ENCODE results near the gene MAGI1.

MAGI1 gene

DNA sequence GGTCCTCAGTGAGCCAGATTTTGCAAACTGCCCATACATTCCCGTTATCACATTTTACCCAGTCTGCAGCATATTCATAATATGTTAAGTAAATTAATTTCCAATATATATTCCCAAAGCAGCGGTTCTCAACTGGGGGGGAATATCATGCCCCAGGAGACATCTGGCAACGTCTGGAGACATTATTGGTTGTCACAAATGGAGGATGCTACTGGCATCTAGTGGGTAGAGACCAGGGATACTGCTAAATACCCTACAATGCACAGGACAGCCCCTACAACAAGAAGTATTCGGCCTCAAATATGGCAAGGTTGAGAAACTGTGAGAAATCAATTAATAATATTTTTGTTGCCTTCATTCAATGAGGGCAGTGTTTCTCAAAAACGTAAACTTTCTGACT lies 280.3 kb downstream of the MAGI1 start:
- TF ChIP-seq, protein P1, sequence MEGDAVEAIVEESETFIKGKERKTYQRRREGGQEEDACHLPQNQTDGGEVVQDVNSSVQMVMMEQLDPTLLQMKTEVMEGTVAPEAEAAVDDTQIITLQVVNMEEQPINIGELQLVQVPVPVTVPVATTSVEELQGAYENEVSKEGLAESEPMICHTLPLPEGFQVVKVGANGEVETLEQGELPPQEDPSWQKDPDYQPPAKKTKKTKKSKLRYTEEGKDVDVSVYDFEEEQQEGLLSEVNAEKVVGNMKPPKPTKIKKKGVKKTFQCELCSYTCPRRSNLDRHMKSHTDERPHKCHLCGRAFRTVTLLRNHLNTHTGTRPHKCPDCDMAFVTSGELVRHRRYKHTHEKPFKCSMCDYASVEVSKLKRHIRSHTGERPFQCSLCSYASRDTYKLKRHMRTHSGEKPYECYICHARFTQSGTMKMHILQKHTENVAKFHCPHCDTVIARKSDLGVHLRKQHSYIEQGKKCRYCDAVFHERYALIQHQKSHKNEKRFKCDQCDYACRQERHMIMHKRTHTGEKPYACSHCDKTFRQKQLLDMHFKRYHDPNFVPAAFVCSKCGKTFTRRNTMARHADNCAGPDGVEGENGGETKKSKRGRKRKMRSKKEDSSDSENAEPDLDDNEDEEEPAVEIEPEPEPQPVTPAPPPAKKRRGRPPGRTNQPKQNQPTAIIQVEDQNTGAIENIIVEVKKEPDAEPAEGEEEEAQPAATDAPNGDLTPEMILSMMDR (IDR thresholded peaks at IDR 0.05; ENCODE audit: insufficient read depth, low read depth, low read length, missing control alignments), result no peak
- no peak for DNase-seq (ENCODE audit: low read depth)

GRCh38 chr3:65752636-65753035 lies 286.1 kb downstream of the MAGI1 start:
- no peak for DNase-seq (ENCODE audit: low read depth)
- TF ChIP-seq, protein P1 (IDR thresholded peaks at IDR 0.05; ENCODE audit: insufficient read depth, low read depth, low read length, missing control alignments), result no peak
- no peak overlapping the region for H3K4me3 ChIP-seq (ENCODE audit: low read length)

More for the DNA sequence above, 280.3 kb downstream of the MAGI1 start:
- no peak overlapping the region for H3K4me3 ChIP-seq (ENCODE audit: low read length)

DNA sequence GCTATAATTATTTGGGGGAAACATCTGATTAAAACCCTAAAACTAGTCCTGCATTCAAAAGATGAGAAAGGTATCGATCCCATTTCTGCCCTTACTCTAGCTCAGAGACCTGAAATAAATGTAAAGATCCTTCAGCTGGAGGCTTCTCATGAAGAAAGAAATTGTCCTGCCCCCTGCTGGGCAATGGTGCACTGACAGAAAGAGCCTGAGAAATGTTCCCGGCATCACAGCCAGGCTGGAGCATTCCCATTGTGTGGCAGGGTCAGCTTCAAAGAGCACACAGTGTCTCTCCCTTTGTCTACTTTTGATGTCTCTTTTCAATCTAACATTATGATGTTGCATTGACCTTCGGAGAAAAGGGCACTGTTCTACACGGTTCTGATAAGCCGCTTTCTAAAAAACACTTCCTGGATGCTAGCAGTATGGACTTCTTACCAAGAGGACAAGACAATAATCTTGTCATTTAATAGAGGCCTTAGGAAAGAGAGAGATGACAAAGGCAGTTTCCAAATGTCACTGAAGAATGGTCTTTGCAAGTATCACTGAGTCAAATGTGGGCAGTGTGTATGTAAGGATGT lies 287.5 kb downstream of the MAGI1 start:
- TF ChIP-seq, protein P1 (IDR thresholded peaks at IDR 0.05; ENCODE audit: insufficient read depth, low read depth, low read length, missing control alignments), result peak; percentile 72
- peak; percentile 48 for DNase-seq (ENCODE audit: low read depth)
- H3K4me3 ChIP-seq (ENCODE audit: low read length), result no peak overlapping the region

DNA sequence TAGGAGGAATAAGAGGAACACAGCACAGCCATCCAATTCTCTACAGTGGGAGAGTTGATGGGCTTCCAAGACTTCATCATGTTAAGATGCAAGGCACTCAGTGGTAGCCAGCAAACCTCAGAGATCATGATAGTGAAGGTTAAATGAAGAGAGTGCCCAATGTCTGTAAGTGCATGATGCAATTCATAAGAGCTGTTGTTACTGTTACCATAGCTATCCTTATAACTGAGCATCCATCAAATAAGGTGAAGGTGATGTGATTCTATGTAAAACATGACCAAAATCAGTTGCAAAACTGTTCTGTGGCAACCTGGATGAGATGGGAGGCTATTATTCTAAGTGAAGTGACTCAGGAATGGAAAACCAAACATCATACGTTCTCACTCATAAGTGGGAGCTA lies 289.7 kb downstream of the MAGI1 start:
- TF ChIP-seq, protein P1 (IDR thresholded peaks at IDR 0.05; ENCODE audit: insufficient read depth, low read depth, low read length, missing control alignments), result no peak
- H3K4me3 ChIP-seq (ENCODE audit: low read length), result no peak overlapping the region
- DNase-seq (ENCODE audit: low read depth), result no peak

DNA sequence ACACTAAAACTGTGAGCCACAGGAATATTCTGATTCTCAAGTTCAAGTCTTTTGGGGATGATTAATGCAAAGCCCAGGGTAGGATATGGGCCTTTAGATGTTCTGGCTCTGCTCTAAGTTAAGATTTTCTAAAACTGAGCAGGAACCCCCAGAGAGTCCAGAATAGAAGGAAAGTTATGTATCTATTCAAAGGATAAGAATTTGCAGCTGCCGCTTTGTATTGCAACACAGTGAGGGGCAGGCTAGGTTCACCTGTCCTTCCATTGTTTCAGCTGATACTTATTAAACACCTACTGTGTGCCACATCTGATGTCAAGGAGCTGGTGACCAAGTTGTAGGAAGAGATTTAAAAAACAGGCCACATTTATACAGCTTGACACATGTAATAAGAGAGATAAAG lies 290.4 kb downstream of the MAGI1 start:
- no peak for DNase-seq (ENCODE audit: low read depth)
- TF ChIP-seq, protein P1 (IDR thresholded peaks at IDR 0.05; ENCODE audit: insufficient read depth, low read depth, low read length, missing control alignments), result no peak
- no peak overlapping the region for H3K4me3 ChIP-seq (ENCODE audit: low read length)

DNA sequence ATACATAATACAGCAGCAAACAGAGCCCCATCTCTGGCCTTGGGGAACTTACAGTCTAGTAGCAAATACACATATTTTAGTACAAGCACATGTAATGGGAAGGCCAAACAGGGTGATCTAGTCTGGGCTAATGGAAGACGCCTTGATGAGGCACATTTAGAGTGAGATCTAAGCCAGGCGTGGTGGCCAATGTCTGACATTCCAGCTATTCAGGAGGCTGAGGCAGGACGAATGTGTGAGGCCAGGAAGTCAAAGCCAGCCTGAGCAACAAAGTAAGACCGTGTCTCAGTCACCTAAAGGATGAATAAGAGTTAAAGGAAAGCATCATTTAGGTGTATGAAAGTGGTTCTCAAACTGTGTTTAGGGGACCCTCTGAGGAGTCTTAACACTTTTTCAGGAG lies 291.9 kb downstream of the MAGI1 start:
- no peak for DNase-seq (ENCODE audit: low read depth)
- TF ChIP-seq, protein P1 (IDR thresholded peaks at IDR 0.05; ENCODE audit: insufficient read depth, low read depth, low read length, missing control alignments), result no peak
- no peak overlapping the region for H3K4me3 ChIP-seq (ENCODE audit: low read length)

DNA sequence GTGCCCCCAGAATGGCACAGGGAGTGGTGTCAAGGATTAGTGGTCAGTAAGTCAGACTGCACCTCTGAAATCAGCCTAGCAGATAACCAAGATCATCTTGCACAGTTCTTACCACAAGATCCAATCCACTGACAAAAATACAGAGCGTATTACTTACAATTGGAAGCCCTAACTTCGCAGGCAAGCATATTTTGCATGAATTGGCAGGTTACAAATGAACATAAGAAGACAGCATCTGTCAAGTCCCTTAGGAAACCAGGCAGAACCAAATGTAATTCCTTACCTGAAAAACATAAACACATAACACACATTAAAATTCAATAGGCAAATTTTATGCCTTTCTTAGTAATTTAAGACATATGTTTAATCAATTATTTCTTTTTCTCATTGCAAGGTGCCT lies 293.4 kb downstream of the MAGI1 start:
- TF ChIP-seq, protein P1 (IDR thresholded peaks at IDR 0.05; ENCODE audit: insufficient read depth, low read depth, low read length, missing control alignments), result no peak
- H3K4me3 ChIP-seq (ENCODE audit: low read length), result no peak overlapping the region
- no peak for DNase-seq (ENCODE audit: low read depth)

Measured in epithelial cell of esophagus (primary cell).